Upper lobe of left lung (tissue), 6 donors: ENCODE results near the gene BHMT2. TPM values are rescaled to one million over a fixed set of nuclear protein-coding genes. Genes with fewer than 3 reads are reported as not detected.
A peak's percentile ranks its signal among the peaks of the same experiment; 100 is the strongest.

Experiments
- ATAC-seq, 2 donors: fragments of 200-7000 bp; cut with Tn5 transposase; one replicate each; pipeline ENCODE4 v1.9.1; 2022; ENCODE audit warnings: mild to moderate bottlenecking in 2 of 2, moderate library complexity in 2 of 2; ENCODE audit not compliant: low FRiP score in 2 of 2
- DNase-seq, 2 donors: peaks; one replicate each; pipeline ENCODE4 v3.0.0-alpha.2; 2019 to 2020
- H3K27ac ChIP-seq, 4 donors: fragments of 200-600 bp; sonication (generic); one replicate each; pipeline ENCODE4 v1.5.1; 2016 to 2019
- H3K27me3 ChIP-seq, 4 donors: fragments of 200-600 bp; sonication (generic); one replicate each; pipeline ENCODE4 v1.5.1; 2017 to 2019
- H3K36me3 ChIP-seq, 4 donors: fragments of 200-600 bp; sonication (generic); one replicate each; pipeline ENCODE4 v1.5.1; 2016 to 2019
- H3K4me1 ChIP-seq, 4 donors: fragments of 200-600 bp; sonication (generic); one replicate each; pipeline ENCODE4 v1.5.1; 2018 to 2019
- H3K4me3 ChIP-seq, 4 donors: fragments of 200-600 bp; sonication (generic); one replicate each; pipeline ENCODE4 v1.5.1; 2017 to 2019; ENCODE audit warnings: mild to moderate bottlenecking in 2 of 4, moderate library complexity in 1 of 4
- H3K9me3 ChIP-seq, 4 donors: fragments of 200-600 bp; sonication (generic); one replicate each; pipeline ENCODE4 v1.5.1; 2018 to 2019
- EP300 ChIP-seq, 4 donors: sonication (generic); formaldehyde crosslinking; IDR thresholded peaks; one replicate each; pipeline ENCODE4 v1.5.1; 2017; ENCODE audit warnings: antibody characterized with exemption in 4 of 4, control low read depth in 2 of 4
- POLR2A ChIP-seq, 4 donors: fragments of 450-650 bp; IDR thresholded peaks; one replicate each; pipeline ENCODE4 v1.5.1; 2016 to 2017; ENCODE audit warnings: antibody characterized with exemption in 4 of 4, mild to moderate bottlenecking in 2 of 4
- POLR2AphosphoS5 ChIP-seq, 2 donors: sonication (generic); formaldehyde crosslinking; IDR thresholded peaks; one replicate each; pipeline ENCODE4 v1.5.1; 2017; ENCODE audit warnings: antibody characterized with exemption in 2 of 2
- WGBS, 2 donors: methylation state at CpG; one replicate each; pipeline ENCODE4 v1.1.5; 2017 to 2018; 5-methylcytosine and 5-hydroxymethylcytosine counted together
- total RNA-seq, 6 donors: library from RNA; depleted of rRNA in 4 of 6; stranded (reverse); fragments of >200 nt in 4 of 6; gene quantifications; one replicate each; pipeline versions ENCODE4 v1.1.0 to v1.2.1, GENCODE V29; 2016 to 2021
- TF ChIP-seq, protein P1 (sequence below), 6 experiments: fragments of 450-650 bp in 4 of 6; fragments of 200-600 bp in 2 of 6; sonication (generic) in 2 of 6; IDR thresholded peaks; one replicate each; pipeline ENCODE4 v1.5.1; 2016 to 2019; ENCODE audit warnings: antibody characterized with exemption in 6 of 6
- donor health status: DM: no; HTN: no; CAD: no; lungs with moderate emphysema.
- donor health status: DM: no; HTN: yes; CAD: no; lungs with severe emphysema.

BHMT2 gene
- total RNA-seq, 6 donors from 2014 or later = 0.46 to 3.9 (median 1.4) TPM

DNA sequence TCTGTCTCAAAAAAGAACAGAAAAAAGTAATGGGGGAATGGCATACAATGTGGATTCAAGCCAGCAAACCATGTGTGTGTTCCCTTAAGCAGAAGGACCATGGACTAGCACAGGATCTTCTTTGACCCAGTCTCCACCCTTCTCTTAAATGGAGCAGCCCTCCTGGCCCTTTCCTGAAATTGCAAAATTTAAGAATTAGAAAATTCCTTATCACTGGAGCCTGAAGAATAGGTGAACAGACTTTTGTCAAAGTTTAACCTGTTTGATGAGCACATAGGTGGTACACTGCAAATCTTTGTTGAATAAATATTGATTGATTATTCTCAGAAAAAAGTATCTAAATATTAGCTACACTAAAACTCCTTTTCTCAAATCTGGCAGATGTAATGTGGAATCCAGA lies 12.7 kb upstream of the BHMT2 start:
- peaks cover 0 to 6% (median 0%) of the 10 kb centered on the region in 4 donors for H3K9me3 ChIP-seq
- H3K27ac ChIP-seq = no peak overlapping the region
- H3K4me3 ChIP-seq = no peak overlapping the region
- no peaks in the 10 kb centered on the region for H3K36me3 ChIP-seq
- ATAC-seq (no peak), DNase-seq (no peak)
- H3K4me1 ChIP-seq = no peaks in the 10 kb centered on the region
- no peaks in the 10 kb centered on the region for H3K27me3 ChIP-seq
- TF ChIP-seq, protein P1, sequence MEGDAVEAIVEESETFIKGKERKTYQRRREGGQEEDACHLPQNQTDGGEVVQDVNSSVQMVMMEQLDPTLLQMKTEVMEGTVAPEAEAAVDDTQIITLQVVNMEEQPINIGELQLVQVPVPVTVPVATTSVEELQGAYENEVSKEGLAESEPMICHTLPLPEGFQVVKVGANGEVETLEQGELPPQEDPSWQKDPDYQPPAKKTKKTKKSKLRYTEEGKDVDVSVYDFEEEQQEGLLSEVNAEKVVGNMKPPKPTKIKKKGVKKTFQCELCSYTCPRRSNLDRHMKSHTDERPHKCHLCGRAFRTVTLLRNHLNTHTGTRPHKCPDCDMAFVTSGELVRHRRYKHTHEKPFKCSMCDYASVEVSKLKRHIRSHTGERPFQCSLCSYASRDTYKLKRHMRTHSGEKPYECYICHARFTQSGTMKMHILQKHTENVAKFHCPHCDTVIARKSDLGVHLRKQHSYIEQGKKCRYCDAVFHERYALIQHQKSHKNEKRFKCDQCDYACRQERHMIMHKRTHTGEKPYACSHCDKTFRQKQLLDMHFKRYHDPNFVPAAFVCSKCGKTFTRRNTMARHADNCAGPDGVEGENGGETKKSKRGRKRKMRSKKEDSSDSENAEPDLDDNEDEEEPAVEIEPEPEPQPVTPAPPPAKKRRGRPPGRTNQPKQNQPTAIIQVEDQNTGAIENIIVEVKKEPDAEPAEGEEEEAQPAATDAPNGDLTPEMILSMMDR (IDR thresholded peaks at IDR 0.05) = no peak
- TF ChIP-seq POLR2A (IDR thresholded peaks at IDR 0.05) (no peak), POLR2AphosphoS5 (IDR thresholded peaks at IDR 0.05) (no peak), EP300 (IDR thresholded peaks at IDR 0.05) (no peak)

DNA sequence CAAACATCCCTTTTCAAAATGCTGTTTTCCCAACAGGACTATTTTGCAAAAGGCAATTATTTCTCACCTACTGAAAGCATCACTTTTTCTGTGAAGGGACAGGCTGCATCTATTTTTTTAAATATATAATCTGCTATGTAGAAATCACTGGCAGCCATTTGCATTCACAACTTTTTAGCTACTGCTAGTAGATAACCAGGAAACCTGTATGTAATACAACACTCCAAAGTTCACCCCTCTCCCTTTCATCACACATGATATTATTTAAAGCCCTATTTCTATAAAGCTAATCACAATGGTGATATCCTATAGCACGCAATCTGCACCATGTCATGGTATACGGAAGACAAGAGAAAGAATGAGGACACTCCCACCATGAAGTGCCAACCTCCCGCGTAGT lies 9.9 kb upstream of the BHMT2 start:
- Histone ChIP-seq H3K9me3 (no peaks in the 10 kb centered on the region), H3K4me1 (no peaks in the 10 kb centered on the region), H3K27ac (no peak overlapping the region), H3K36me3 (no peaks in the 10 kb centered on the region), H3K4me3 (no peak overlapping the region), H3K27me3 (no peaks in the 10 kb centered on the region)
- 89 to 98% methylated on average over 4 of the region's 4 CpGs for WGBS, 2 donors
- no peak for ATAC-seq
- no peak for TF ChIP-seq POLR2A (IDR thresholded peaks at IDR 0.05)
- TF ChIP-seq, protein P1 (IDR thresholded peaks at IDR 0.05) = no peak
- no peak for TF ChIP-seq EP300 (IDR thresholded peaks at IDR 0.05)
- no peak for TF ChIP-seq POLR2AphosphoS5 (IDR thresholded peaks at IDR 0.05)
- DNase-seq = no peak

DNA sequence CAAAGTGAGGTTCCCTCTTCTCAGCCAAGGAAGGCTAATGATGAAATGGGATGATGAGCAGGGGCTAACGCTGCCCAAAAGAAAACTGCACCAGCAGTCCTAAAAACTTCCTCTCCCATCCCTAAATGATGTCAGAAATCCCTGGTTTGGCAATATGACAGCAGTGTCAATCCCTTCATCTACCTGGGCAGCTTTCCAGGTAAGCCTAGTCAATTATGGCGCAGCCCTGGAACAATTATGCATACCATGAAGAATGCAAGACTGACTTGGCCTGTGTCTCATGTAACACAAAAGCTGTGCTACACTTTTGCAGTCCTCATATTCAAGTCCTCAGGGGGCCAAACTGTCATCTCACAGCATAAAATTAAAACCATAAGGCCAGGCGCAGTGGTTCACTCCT lies 7.1 kb upstream of the BHMT2 start:
- ATAC-seq = no peak
- no peak for TF ChIP-seq POLR2A (IDR thresholded peaks at IDR 0.05)
- no peak for TF ChIP-seq POLR2AphosphoS5 (IDR thresholded peaks at IDR 0.05)
- TF ChIP-seq, protein P1 (IDR thresholded peaks at IDR 0.05) = no peak
- no peak for TF ChIP-seq EP300 (IDR thresholded peaks at IDR 0.05)
- no peak overlapping the region for H3K27ac ChIP-seq
- no peaks in the 10 kb centered on the region for H3K4me1 ChIP-seq
- DNase-seq = no peak
- H3K9me3 ChIP-seq = no peaks in the 10 kb centered on the region
- H3K27me3 ChIP-seq = no peaks in the 10 kb centered on the region
- 96 to 100% methylated on average over 3 of the region's 3 CpGs for WGBS, 2 donors
- H3K36me3 ChIP-seq = no peaks in the 10 kb centered on the region
- no peak overlapping the region for H3K4me3 ChIP-seq

DNA sequence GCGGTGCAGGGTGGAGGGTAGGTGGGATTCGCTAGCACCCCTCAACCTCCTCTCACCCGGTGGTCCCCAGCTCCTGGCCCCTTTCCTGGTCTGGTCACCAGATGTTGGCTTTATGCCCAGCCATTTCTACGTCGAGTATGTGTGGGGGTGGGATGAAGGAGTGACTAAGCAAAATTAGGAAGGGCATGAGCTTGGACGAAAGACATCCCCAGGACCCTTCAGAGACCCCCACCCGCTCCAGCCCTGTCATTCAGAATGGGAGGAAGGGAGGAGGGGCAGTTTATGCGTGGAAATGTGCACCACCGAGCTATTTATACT lies 742 bp downstream of the BHMT2 start:
- Histone ChIP-seq H3K27ac (peak overlapping the region in 1 of 4 donors; percentile 15), H3K9me3 (peaks cover 0 to 3% (median 0%) of the 10 kb centered on the region in 4 donors), H3K4me3 (peak overlapping the region in 3 of 4 donors; percentile 35 to 44 (median 41)), H3K27me3 (peaks cover 0 to 6% (median 2%) of the 10 kb centered on the region in 4 donors), H3K4me1 (peaks cover 0 to 12% (median 0%) of the 10 kb centered on the region in 4 donors), H3K36me3 (no peaks in the 10 kb centered on the region)
- TF ChIP-seq, protein P1 (IDR thresholded peaks at IDR 0.05) = no peak
- TF ChIP-seq POLR2A (IDR thresholded peaks at IDR 0.05) (no peak), EP300 (IDR thresholded peaks at IDR 0.05) (no peak), POLR2AphosphoS5 (IDR thresholded peaks at IDR 0.05) (no peak)
- DNase-seq (no peak), ATAC-seq (peak; percentile 24 to 29)
- WGBS, 2 donors = 38% methylated on average over 9 of the region's 9 CpGs

DNA sequence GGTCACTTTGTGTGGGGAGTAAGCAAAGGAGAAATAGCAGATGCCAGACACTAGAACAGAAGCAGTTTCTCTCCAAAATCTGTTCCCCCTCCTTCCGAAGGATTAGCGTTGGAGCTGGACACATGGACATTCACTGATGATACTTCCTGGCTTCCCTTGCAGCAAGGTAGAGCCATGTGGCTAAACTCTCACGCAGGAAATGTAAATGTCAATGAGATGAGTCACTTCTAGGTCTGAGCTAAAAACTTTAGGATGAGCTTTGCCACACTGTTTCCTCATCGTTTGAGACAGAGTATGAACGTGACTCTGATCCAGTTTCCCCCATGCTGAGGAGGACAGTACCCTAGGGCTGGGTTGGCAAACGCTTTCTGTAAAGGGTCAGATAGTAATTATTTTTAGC lies 5.1 kb downstream of the BHMT2 start:
- Histone ChIP-seq H3K4me1 (peaks cover 0 to 9% (median 0%) of the 10 kb centered on the region in 4 donors), H3K36me3 (no peaks in the 10 kb centered on the region), H3K27ac (no peak overlapping the region), H3K27me3 (peaks cover 0 to 2% (median under 1%) of the 10 kb centered on the region in 4 donors), H3K9me3 (peaks cover 0 to 3% (median 0%) of the 10 kb centered on the region in 4 donors), H3K4me3 (no peak overlapping the region)
- WGBS, 2 donors = 78 to 89% methylated on average over 6 of the region's 6 CpGs
- TF ChIP-seq POLR2AphosphoS5 (IDR thresholded peaks at IDR 0.05) (no peak), EP300 (IDR thresholded peaks at IDR 0.05) (no peak), POLR2A (IDR thresholded peaks at IDR 0.05) (no peak)
- TF ChIP-seq, protein P1 (IDR thresholded peaks at IDR 0.05) = no peak
- ATAC-seq = no peak
- no peak for DNase-seq
